ENCODE data around the gene CD8A.
"Not testable (repeated sequence)": the region's sequence is repeated elsewhere in the genome, so short reads cannot be mapped to it uniquely, and the experiment has no call there.

Gene CD8A

DNA sequence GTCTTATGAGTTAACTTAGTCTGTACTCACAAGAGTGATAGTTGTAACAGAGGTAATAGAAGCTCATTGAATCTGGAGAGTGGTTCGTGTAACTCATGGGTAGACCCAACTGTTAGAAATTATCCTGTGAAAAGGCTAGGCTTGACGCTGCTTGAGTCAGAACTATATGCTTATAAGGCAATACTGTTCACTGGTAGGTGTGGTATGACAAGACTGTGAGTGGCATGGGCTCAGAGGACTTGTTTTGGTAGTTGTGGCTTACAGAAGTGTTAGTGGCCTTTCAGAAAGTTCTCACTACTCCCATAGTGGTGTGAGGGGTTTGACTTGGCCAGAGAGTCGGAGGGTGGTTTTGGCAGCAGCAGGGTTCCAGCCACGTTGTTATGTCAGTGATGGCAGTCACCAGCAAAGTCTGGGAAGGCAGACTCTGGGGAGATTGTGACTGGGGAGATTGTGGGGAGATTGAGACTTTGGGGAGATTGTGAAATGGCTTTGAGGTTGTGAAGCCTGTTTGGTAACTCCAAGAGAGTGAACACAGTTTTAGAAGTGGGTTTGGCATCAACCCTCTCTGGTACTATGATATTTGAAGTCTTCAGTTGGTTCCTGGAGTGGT, 48.7 kb downstream of the CD8A start:
- in situ Hi-C loops (cut with MboI; ENCODE audit: low sequenced_read_pairs), result not testable (repeated sequence)

DNA sequence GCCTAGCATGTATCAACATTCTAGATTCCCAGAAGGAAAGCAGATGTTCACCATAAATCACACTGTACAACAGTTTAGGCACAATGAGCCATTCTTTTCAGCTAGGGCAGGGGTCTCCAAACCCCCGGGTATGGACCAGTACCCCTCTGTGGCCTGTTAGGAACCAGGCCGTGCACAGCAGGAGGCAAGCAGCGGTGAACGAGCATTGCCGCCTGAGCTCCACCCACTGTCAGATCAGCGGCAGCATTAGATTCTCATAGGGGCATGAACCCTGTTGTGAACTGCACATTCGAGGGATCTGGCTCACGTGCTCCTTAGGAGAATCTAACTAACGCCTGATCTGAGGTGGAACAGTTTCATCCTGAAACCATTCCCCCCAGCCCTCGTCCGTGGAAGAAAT, 50.8 kb downstream of the CD8A start:
- in situ Hi-C loops (cut with MboI; ENCODE audit: low sequenced_read_pairs), result not testable (repeated sequence)

DNA sequence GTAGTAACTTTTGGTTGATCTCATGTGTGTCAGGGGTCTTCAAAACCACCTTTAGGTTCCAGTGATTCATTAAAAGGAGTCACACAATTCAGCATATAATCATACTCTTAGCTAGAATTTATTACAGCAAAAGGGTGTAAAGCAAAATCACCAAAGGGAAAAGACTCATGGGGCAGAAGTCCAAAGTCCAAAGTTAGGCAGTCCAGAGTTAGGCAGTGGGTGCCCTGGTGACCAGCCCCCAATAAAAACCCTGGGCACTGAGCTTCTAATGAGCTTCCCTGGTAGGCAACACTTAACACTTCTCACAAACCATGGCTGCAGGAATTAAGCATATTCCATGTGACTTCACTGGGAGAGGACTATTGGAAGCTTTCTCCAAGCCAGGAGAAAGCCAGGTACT, 51.2 kb downstream of the CD8A start:
- in situ Hi-C loops (cut with MboI; ENCODE audit: low sequenced_read_pairs), result not testable (repeated sequence)

DNA sequence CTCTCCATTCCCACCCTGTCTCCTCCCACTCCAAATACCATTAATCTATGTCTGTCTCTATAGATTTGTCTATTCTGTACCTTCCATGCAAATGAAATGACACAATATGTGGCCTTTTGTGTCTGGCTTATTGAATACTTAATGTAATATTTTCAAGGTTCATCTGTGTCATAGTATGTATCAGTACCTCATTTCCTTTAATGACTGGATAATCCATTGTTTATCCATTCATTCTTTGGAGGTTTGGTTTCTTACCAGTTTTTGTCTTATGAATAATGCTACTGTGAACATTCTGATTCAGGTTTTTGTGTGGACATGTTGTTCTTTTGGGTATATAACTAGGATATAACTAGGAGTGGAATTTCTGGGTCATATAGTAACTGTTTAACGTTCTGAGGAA, 55.8 kb downstream of the CD8A start:
- in situ Hi-C loops (cut with MboI; ENCODE audit: low sequenced_read_pairs), result not testable (repeated sequence)
